ENCODE data around the gene PHC2. TPM values are rescaled to one million over a fixed set of nuclear protein-coding genes. Genes with fewer than 3 reads are reported as not detected.

PHC2 gene
- total and polyA plus RNA-seq, 9 of the 15 experiments (the other 6 are each of a cell fraction or from before 2014, with no cell fraction given) = 3.1 to 67.6 (median 34.6) TPM

DNA sequence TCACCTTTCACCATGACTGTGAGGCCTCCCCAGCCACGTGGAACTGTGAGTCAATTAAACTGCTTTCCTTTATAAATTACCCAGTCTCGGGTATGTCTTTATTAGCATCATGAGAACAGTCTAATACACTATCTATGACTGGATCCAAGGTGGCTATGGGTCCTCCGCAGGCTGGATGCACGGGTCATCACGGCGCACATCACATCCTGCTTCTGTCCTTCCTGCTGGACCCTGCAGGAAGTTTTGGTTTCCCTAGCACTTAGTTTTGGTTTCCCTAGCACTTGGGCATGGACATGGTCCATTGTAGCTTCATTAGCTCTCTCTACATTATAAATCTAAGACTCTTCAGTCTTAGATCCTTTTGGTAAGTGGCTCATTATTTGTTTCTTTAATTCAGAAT lies 14.2 kb upstream of the PHC2 start:
- ATAC-seq (no peak), DNase-seq (ENCODE audit: extremely low read depth in 1 of 4, low spot score in 3 of 4) (no peak), FAIRE-seq (no peak)
- no peak overlapping the region for H3K9ac ChIP-seq (ENCODE audit: insufficient read depth in 1 of 2, low read depth in 2 of 2, low read length in 2 of 2)
- WGBS (ENCODE audit: insufficient coverage, low coverage, missing lambda C conversion rate) = 3% methylated on average over 6 of the region's 6 CpGs
- no peaks in the 10 kb centered on the region for H4K20me1 ChIP-seq (replicated peaks; ENCODE audit: control insufficient read depth, insufficient read depth, low read length)
- no peaks in the 10 kb centered on the region for H3K9me1 ChIP-seq (ENCODE audit: control insufficient read depth, insufficient read depth, low read length)
- H3K27me3 ChIP-seq (ENCODE audit: control insufficient read depth in 2 of 2, insufficient read depth in 2 of 2, low read length in 2 of 2) = peaks cover 14 to 39% of the 10 kb centered on the region in 2 experiments
- H3K4me1 ChIP-seq (replicated peaks in 1 of 2; ENCODE audit: control insufficient read depth in 2 of 2, insufficient read depth in 2 of 2, low read length in 2 of 2) = no peaks in the 10 kb centered on the region
- H3K4me2 ChIP-seq (ENCODE audit: insufficient read depth, low read length) = no peak overlapping the region
- no TSS peak for BruUV-seq (replicated peaks)
- no peaks in the 10 kb centered on the region for H3K36me3 ChIP-seq (ENCODE audit: control insufficient read depth, insufficient read depth, low read length)
- TF ChIP-seq ZNF143 (CRISPR knock-in tag; IDR thresholded peaks at IDR 0.05) = no peak
- TF ChIP-seq ILF3 (IDR thresholded peaks at IDR 0.05; ENCODE audit: borderline replicate concordance) = no peak
- no peak for TF ChIP-seq NCOA2 (IDR thresholded peaks at IDR 0.05; ENCODE audit: partially characterized antibody in 2 of 2)
- TF ChIP-seq ZNF140 (CRISPR knock-in tag; IDR thresholded peaks at IDR 0.05) = no peak
- TF ChIP-seq ZSCAN32 (CRISPR knock-in tag; IDR thresholded peaks at IDR 0.05) = no peak
- no peak for TF ChIP-seq RBM14 (IDR thresholded peaks at IDR 0.05; ENCODE audit: borderline replicate concordance, insufficient read depth, low read depth, low read length)
- no peak for TF ChIP-seq ARNT (IDR thresholded peaks at IDR 0.05)
- TF ChIP-seq HOXB6 (CRISPR knock-in tag; IDR thresholded peaks at IDR 0.05; ENCODE audit: borderline replicate concordance) = no peak
- no peak for TF ChIP-seq LEF1 (IDR thresholded peaks at IDR 0.05)
- TF ChIP-seq U2AF1 (optimal IDR thresholded peaks at IDR 0.05; ENCODE audit: low read depth, low read length) = no peak
- no peak for TF ChIP-seq ZNF551 (CRISPR knock-in tag; IDR thresholded peaks at IDR 0.05)
- TF ChIP-seq POLR2G (IDR thresholded peaks at IDR 0.05; ENCODE audit: low read depth, low read length) = no peak
- TF ChIP-seq, protein P1, sequence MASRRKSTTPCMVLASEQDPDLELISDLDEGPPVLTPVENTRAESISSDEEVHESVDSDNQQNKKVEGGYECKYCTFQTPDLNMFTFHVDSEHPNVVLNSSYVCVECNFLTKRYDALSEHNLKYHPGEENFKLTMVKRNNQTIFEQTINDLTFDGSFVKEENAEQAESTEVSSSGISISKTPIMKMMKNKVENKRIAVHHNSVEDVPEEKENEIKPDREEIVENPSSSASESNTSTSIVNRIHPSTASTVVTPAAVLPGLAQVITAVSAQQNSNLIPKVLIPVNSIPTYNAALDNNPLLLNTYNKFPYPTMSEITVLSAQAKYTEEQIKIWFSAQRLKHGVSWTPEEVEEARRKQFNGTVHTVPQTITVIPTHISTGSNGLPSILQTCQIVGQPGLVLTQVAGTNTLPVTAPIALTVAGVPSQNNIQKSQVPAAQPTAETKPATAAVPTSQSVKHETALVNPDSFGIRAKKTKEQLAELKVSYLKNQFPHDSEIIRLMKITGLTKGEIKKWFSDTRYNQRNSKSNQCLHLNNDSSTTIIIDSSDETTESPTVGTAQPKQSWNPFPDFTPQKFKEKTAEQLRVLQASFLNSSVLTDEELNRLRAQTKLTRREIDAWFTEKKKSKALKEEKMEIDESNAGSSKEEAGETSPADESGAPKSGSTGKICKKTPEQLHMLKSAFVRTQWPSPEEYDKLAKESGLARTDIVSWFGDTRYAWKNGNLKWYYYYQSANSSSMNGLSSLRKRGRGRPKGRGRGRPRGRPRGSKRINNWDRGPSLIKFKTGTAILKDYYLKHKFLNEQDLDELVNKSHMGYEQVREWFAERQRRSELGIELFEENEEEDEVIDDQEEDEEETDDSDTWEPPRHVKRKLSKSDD (conservative IDR thresholded peaks at IDR 0.05; ENCODE audit: low read length) = no peak
- no peak overlapping the region for H2AFZ ChIP-seq (ENCODE audit: low read depth, low read length)
- H3K79me2 ChIP-seq (ENCODE audit: control insufficient read depth, insufficient read depth, low read length) = no peaks in the 10 kb centered on the region
- intact Hi-C loops (cut with micrococcal nuclease) (no loop called here), in situ Hi-C loops (cut with MboI) (no loop called here)
- POLR2A ChIA-PET = interaction anchor here (1.0 to 1.4 kb wide), 2 partner anchors 12 to 15 kb away, joined by 4 to 5 read pairs; no protein-coding TSS in a partner anchor
- no peak overlapping the region for H3K27ac ChIP-seq (ENCODE audit: extremely low read depth, low read depth, low read length)
- no peaks in the 10 kb centered on the region for H3K9me3 ChIP-seq (replicated peaks; ENCODE audit: control insufficient read depth, insufficient read depth, low read depth, low read length)
- H3K4me3 ChIP-seq = no peak overlapping the region
- CTCF ChIA-PET (ENCODE audit: low intra/inter-chr PET ratio) = no interaction called here

Measured in K562 (cell line).